DND-41 (cell line): ENCODE data around the gene PAQR6.

Source experiments
- ATAC-seq: fragments of 200-7000 bp; cut with Tn5 transposase; 3 replicates; pipeline ENCODE4 v1.9.1; 2021; ENCODE audit warnings: low read depth; ENCODE audit not compliant: insufficient read depth
- DNase-seq: peaks from one replicate; pipeline ENCODE4 v3.0.0-alpha.2; 2020
- H2AFZ ChIP-seq: 2 replicates; pipeline ENCODE4 v1.6.0; 2012; ENCODE audit warnings: low read depth, low read length
- H3K27ac ChIP-seq: 2 replicates; pipeline ENCODE4 v1.5.1; 2012; ENCODE audit warnings: low read length, inconsistent platforms
- H3K27me3 ChIP-seq: fragments of 200-600 bp; sonication (generic); 2 replicates; pipeline ENCODE4 v1.6.0; 2012; ENCODE audit warnings: low read length, mild to moderate bottlenecking, inconsistent platforms; ENCODE audit not compliant: insufficient read depth, poor library complexity
- H3K36me3 ChIP-seq: 2 replicates; pipeline ENCODE4 v1.5.1; 2012; ENCODE audit warnings: low read length, inconsistent platforms; ENCODE audit not compliant: insufficient read depth
- H3K4me1 ChIP-seq: 2 replicates; pipeline ENCODE4 v1.5.1; 2012; ENCODE audit warnings: mild to moderate bottlenecking, low read length; ENCODE audit not compliant: insufficient read depth
- H3K4me2 ChIP-seq: 2 replicates; pipeline ENCODE4 v1.6.0; 2012; ENCODE audit warnings: mild to moderate bottlenecking, moderate library complexity, low read length, inconsistent platforms; ENCODE audit not compliant: insufficient read depth
- H3K4me3 ChIP-seq, 2 experiments: fragments of 200-600 bp in 1 of 2; shearing (Covaris generic) in 1 of 2; 2 replicates each; pipeline ENCODE4 v1.5.1; 2012 to 2016; ENCODE audit warnings: inconsistent platforms in 2 of 2, low read length in 2 of 2, mild to moderate bottlenecking in 2 of 2, low read depth in 1 of 2, moderate library complexity in 1 of 2
- H3K79me2 ChIP-seq: 2 replicates; pipeline ENCODE4 v1.6.0; 2012; ENCODE audit warnings: low read length, inconsistent platforms; ENCODE audit not compliant: insufficient read depth
- H3K9ac ChIP-seq: 2 replicates; pipeline ENCODE4 v1.6.0; 2012; ENCODE audit warnings: low read depth, mild to moderate bottlenecking, inconsistent platforms, low read length, moderate library complexity
- H3K9me3 ChIP-seq: 2 replicates; pipeline ENCODE4 v1.5.1; 2012; ENCODE audit warnings: low read length, moderate library complexity, mild to moderate bottlenecking, inconsistent platforms; ENCODE audit not compliant: insufficient read depth, severe bottlenecking
- H4K20me1 ChIP-seq: 2 replicates; pipeline ENCODE4 v1.6.0; 2012; ENCODE audit warnings: low read length; ENCODE audit not compliant: insufficient read depth
- EZH2 ChIP-seq: IDR thresholded peaks from 3 replicates; pipeline ENCODE4 v1.6.1; 2012; ENCODE audit warnings: borderline replicate concordance, low read depth, mild to moderate bottlenecking, moderate library complexity, low read length, inconsistent platforms; ENCODE audit not compliant: severe bottlenecking
- TF ChIP-seq, protein P1 (sequence below): IDR thresholded peaks from 2 replicates; pipeline ENCODE4 v1.5.1; 2012; ENCODE audit warnings: borderline replicate concordance, low read length, moderate library complexity, mild to moderate bottlenecking; ENCODE audit not compliant: poor library complexity, severe bottlenecking; ENCODE audit errors: extremely low read depth

Gene PAQR6

GRCh38 chr1:156247460-156248322, at the start of gene PAQR6:
TSS of gene PAQR6 (minus strand) at chr1:156248056. CDS start at chr1:156246731, 1,325 bp downstream.
- DNase-seq: no peak
- Histone ChIP-seq H3K27ac (no peak within 1 kb of the TSS), H2AFZ (no peak within 1 kb of the TSS), H3K4me3 (no peak within 1 kb of the TSS), H3K9me3 (no peaks in the 10 kb centered on the region), H4K20me1 (peaks cover 17% of the 10 kb centered on the region), H3K79me2 (no peaks in the 10 kb centered on the region), H3K4me1 (no peaks in the 10 kb centered on the region), H3K27me3 (no peaks in the 10 kb centered on the region), H3K9ac (no peak within 1 kb of the TSS), H3K4me2 (no peak within 1 kb of the TSS), H3K36me3 (peaks cover 40% of the 10 kb centered on the region)
- peak; percentile 17; the same call in 2 of the 3 replicates for ATAC-seq
- TF ChIP-seq, protein P1, sequence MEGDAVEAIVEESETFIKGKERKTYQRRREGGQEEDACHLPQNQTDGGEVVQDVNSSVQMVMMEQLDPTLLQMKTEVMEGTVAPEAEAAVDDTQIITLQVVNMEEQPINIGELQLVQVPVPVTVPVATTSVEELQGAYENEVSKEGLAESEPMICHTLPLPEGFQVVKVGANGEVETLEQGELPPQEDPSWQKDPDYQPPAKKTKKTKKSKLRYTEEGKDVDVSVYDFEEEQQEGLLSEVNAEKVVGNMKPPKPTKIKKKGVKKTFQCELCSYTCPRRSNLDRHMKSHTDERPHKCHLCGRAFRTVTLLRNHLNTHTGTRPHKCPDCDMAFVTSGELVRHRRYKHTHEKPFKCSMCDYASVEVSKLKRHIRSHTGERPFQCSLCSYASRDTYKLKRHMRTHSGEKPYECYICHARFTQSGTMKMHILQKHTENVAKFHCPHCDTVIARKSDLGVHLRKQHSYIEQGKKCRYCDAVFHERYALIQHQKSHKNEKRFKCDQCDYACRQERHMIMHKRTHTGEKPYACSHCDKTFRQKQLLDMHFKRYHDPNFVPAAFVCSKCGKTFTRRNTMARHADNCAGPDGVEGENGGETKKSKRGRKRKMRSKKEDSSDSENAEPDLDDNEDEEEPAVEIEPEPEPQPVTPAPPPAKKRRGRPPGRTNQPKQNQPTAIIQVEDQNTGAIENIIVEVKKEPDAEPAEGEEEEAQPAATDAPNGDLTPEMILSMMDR: no peak
- TF ChIP-seq EZH2: no peak

GRCh38 chr1:156295391-156295947, 47.6 kb upstream of the PAQR6 start, which contains the start of gene GLMP:
TSS of gene GLMP (minus strand) at chr1:156295679. CDS start at chr1:156295645, 34 bp downstream.
- H3K9me3 ChIP-seq: no peaks in the 10 kb centered on the region
- no peaks in the 10 kb centered on the region for H3K27me3 ChIP-seq
- ATAC-seq (peak; percentile 85), DNase-seq (peak; percentile 64)
- peaks cover 9% of the 10 kb centered on the region for H3K79me2 ChIP-seq
- no peaks in the 10 kb centered on the region for H4K20me1 ChIP-seq
- peak within 1 kb of the TSS; percentile 89 for H2AFZ ChIP-seq
- peak within 1 kb of the TSS; percentile 54 to 75; a peak in 3 of 4 replicates for H3K4me3 ChIP-seq
- H3K27ac ChIP-seq: peak within 1 kb of the TSS; percentile 62
- TF ChIP-seq EZH2: no peak
- TF ChIP-seq, protein P1: no peak
- peaks cover 17% of the 10 kb centered on the region for H3K4me1 ChIP-seq
- peaks cover 23% of the 10 kb centered on the region for H3K36me3 ChIP-seq
- H3K4me2 ChIP-seq: peak within 1 kb of the TSS; percentile 89
- peak within 1 kb of the TSS; percentile 65 for H3K9ac ChIP-seq

DNA sequence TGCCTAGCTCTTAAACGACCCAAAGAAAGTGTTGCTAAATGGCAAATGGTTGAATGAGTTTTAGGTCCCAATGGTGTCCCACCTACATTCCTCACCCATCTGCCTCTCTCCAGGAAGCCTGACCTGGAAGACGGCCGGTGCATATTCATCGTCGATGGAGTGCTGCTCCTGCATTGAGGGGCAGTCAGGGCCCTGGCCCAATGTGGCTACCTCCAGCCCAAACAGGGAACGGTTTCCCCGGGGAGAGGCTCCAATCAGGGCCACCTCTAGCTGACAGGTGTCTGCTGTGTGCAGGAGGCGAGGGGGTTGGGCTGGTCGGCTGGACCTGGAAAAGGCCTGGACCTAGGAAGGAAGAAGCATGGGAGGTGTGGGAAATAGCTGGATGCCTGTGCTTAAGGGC, 46.0 kb upstream of the PAQR6 start:
- Histone ChIP-seq H3K79me2 (peaks cover 9% of the 10 kb centered on the region), H3K4me1 (peaks cover 17% of the 10 kb centered on the region), H2AFZ (no peak overlapping the region), H3K4me3 (no peak overlapping the region), H4K20me1 (no peaks in the 10 kb centered on the region), H3K27ac (no peak overlapping the region), H3K9ac (no peak overlapping the region), H3K27me3 (no peaks in the 10 kb centered on the region), H3K36me3 (peaks cover 27% of the 10 kb centered on the region), H3K4me2 (no peak overlapping the region), H3K9me3 (no peaks in the 10 kb centered on the region)
- ATAC-seq (no peak), DNase-seq (no peak)
- no peak for TF ChIP-seq EZH2
- TF ChIP-seq, protein P1: no peak
